Measurements from ENCODE around the gene CALD1.

The CALD1 gene

GRCh38 chr7:134799377-134799776 lies 19.9 kb downstream of the CALD1 start:
- no peak overlapping the region for H3K9ac ChIP-seq
- H3K27me3 ChIP-seq, result no peaks in the 10 kb centered on the region
- H3K27ac ChIP-seq, result no peak overlapping the region
- H4K20me1 ChIP-seq, result no peaks in the 10 kb centered on the region
- peak overlapping the region in 7 of 11 experiments; percentile 19 to 38 (median 29); a peak in 9 of 22 replicates for H3K4me2 ChIP-seq
- no peak for TF ChIP-seq Cebpa-rat (IDR thresholded peaks at IDR 0.05)
- H3K4me1 ChIP-seq, result peaks cover 0 to 35% (median 17%) of the 10 kb centered on the region in 10 experiments; a peak in 15 of 20 replicates
- peaks cover 14 to 81% (median 60%) of the 10 kb centered on the region in 11 experiments for H3K9me3 ChIP-seq (replicated peaks in 1 of 11)
- no peak overlapping the region for H3K4me3 ChIP-seq
- peaks cover under 1 to 81% (median 48%) of the 10 kb centered on the region in 11 experiments; a peak in 16 of 22 replicates for H3K36me3 ChIP-seq

DNA sequence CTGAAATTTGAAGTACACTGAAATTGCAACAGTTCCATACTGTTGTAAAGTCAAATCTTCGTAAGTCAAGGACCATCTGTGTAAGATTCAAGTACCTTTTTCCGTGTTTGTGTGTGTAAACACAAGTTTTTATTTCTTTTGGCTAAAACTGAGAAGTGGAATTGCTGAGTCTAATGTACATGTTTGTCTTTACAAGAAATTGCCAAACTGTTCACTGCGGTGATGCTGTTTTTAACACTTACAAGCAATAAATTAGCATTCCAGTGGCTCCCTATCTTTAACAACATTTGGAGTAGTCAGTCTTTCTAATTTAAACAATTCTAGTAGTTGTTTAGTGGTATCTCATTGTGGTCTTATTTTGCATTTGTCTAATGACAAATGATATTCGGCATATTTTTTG lies 23.3 kb downstream of the CALD1 start:
- Histone ChIP-seq H3K9me3 (replicated peaks in 1 of 11) (peaks cover 4 to 76% (median 60%) of the 10 kb centered on the region in 11 experiments; a peak in 19 of 22 replicates), H3K4me1 (peaks cover 0 to 26% (median 13%) of the 10 kb centered on the region in 10 experiments; a peak in 15 of 20 replicates), H3K9ac (no peak overlapping the region), H3K4me2 (no peak overlapping the region), H3K4me3 (no peak overlapping the region; a peak in 1 of 20 replicates), H4K20me1 (no peaks in the 10 kb centered on the region), H3K27ac (no peak overlapping the region), H3K27me3 (no peaks in the 10 kb centered on the region), H3K36me3 (peaks cover 0 to 82% (median 29%) of the 10 kb centered on the region in 11 experiments; a peak in 13 of 22 replicates)
- no peak for TF ChIP-seq Cebpa-rat (IDR thresholded peaks at IDR 0.05)

GRCh38 chr7:134804351-134804750 lies 24.9 kb downstream of the CALD1 start:
- Histone ChIP-seq H3K4me1 (peaks cover 0 to 11% (median 3%) of the 10 kb centered on the region in 10 experiments; a peak in 15 of 20 replicates), H3K9ac (no peak overlapping the region), H3K9me3 (replicated peaks in 1 of 11) (peaks cover 4 to 67% (median 58%) of the 10 kb centered on the region in 11 experiments; a peak in 19 of 22 replicates), H3K27me3 (no peaks in the 10 kb centered on the region), H4K20me1 (no peaks in the 10 kb centered on the region), H3K4me2 (0 out of 22 replicates have a peak overlapping the region, but pooled peaks of 1 of the 11 experiments have one; percentile 18), H3K36me3 (peaks cover 0 to 79% (median 25%) of the 10 kb centered on the region in 11 experiments; a peak in 13 of 22 replicates), H3K4me3 (no peak overlapping the region), H3K27ac (no peak overlapping the region)
- no peak for TF ChIP-seq Cebpa-rat (IDR thresholded peaks at IDR 0.05)

DNA sequence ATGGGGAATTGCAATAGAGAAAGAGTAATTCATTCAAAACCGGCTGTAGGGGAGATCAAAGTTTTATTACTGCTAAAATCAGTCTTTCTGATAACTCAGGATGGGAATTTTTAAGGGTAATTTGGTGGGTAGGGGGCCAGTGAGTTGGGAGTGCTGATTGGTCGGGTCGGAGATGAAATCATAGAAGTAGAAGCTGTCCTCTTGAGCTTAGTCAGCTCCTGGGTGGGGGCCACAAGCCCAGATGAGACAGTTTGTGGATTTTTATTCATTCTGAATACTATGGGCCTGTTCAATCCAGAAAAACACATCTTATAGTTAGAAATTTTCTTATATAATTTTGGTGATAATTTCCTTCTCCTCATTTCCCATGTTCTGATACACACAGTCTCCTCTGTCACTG lies 25.4 kb downstream of the CALD1 start:
- no peak for TF ChIP-seq Cebpa-rat (IDR thresholded peaks at IDR 0.05)
- Histone ChIP-seq H3K36me3 (peaks cover 0 to 74% (median 25%) of the 10 kb centered on the region in 11 experiments; a peak in 13 of 22 replicates), H3K9ac (no peak overlapping the region), H3K27ac (no peak overlapping the region), H3K4me2 (no peak overlapping the region), H3K27me3 (no peaks in the 10 kb centered on the region), H3K9me3 (replicated peaks in 1 of 11) (peaks cover 4 to 62% (median 55%) of the 10 kb centered on the region in 11 experiments; a peak in 19 of 22 replicates), H3K4me1 (peaks cover 0 to 7% (median 0%) of the 10 kb centered on the region in 10 experiments; a peak in 3 of 20 replicates), H3K4me3 (no peak overlapping the region), H4K20me1 (no peaks in the 10 kb centered on the region)

DNA sequence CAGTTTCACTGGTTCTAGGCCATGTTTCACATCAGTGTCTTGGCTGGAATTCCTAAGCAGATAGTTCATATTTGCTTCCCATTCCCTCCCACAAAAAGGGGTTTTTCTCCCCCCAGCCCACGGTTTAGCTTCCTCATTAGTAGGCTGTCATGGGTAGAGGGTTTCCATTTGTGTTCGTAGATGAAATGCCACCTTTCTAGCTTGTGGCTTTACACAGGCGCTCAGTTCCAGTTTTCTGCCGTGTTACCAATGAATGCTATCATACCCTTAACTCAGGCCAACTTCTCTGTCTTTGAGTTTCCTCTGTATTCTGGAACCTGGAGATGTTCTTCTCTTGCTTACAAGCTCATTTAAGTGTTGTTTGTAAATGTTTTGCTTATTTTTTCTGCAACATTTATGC lies 26.8 kb downstream of the CALD1 start:
- Histone ChIP-seq H3K4me1 (peaks cover 0 to 7% (median 0%) of the 10 kb centered on the region in 10 experiments; a peak in 2 of 20 replicates), H3K27ac (no peak overlapping the region), H3K4me2 (no peak overlapping the region)

GRCh38 chr7:134809616-134810015 lies 30.2 kb downstream of the CALD1 start:
- H3K27me3 ChIP-seq, result no peaks in the 10 kb centered on the region
- TF ChIP-seq Cebpa-rat (IDR thresholded peaks at IDR 0.05), result no peak
- H3K36me3 ChIP-seq, result peaks cover 0 to 85% (median 24%) of the 10 kb centered on the region in 11 experiments; a peak in 13 of 22 replicates
- H3K27ac ChIP-seq, result no peak overlapping the region
- peaks cover 0 to 14% (median under 1%) of the 10 kb centered on the region in 10 experiments; a peak in 4 of 20 replicates for H3K4me1 ChIP-seq
- H3K4me3 ChIP-seq, result no peak overlapping the region
- no peak overlapping the region for H3K9ac ChIP-seq
- H4K20me1 ChIP-seq, result no peaks in the 10 kb centered on the region
- H3K9me3 ChIP-seq (replicated peaks in 1 of 11), result peaks cover 4 to 56% (median 26%) of the 10 kb centered on the region in 11 experiments; a peak in 18 of 22 replicates
- H3K4me2 ChIP-seq, result no peak overlapping the region

More for the DNA sequence above, 26.8 kb downstream of the CALD1 start:
- Histone ChIP-seq H4K20me1 (no peaks in the 10 kb centered on the region), H3K36me3 (peaks cover 0 to 84% (median 34%) of the 10 kb centered on the region in 11 experiments; a peak in 14 of 22 replicates), H3K27me3 (no peaks in the 10 kb centered on the region), H3K9ac (no peak overlapping the region), H3K4me3 (no peak overlapping the region), H3K9me3 (replicated peaks in 1 of 11) (peaks cover 4 to 75% (median 54%) of the 10 kb centered on the region in 11 experiments; a peak in 19 of 22 replicates)
- no peak for TF ChIP-seq Cebpa-rat (IDR thresholded peaks at IDR 0.05)

GRCh38 chr7:134811765-134812164 lies 32.3 kb downstream of the CALD1 start:
- H3K9ac ChIP-seq, result no peak overlapping the region
- H3K36me3 ChIP-seq, result peaks cover 0 to 76% (median 20%) of the 10 kb centered on the region in 11 experiments; a peak in 13 of 22 replicates
- H3K4me3 ChIP-seq, result no peak overlapping the region
- no peaks in the 10 kb centered on the region for H4K20me1 ChIP-seq
- no peaks in the 10 kb centered on the region for H3K27me3 ChIP-seq
- H3K4me2 ChIP-seq, result peak overlapping the region in 2 of 11 experiments; percentile 4 to 30; a peak in 1 of 22 replicates
- H3K4me1 ChIP-seq, result peaks cover 0 to 14% (median 0%) of the 10 kb centered on the region in 10 experiments; a peak in 4 of 20 replicates
- no peak for TF ChIP-seq Cebpa-rat (IDR thresholded peaks at IDR 0.05)
- no peak overlapping the region for H3K27ac ChIP-seq
- peaks cover 0 to 44% (median 14%) of the 10 kb centered on the region in 11 experiments; a peak in 14 of 22 replicates for H3K9me3 ChIP-seq (replicated peaks in 1 of 11)

- Histone ChIP-seq H3K9ac (no peak overlapping the region), H3K27me3 (no peaks in the 10 kb centered on the region), H3K4me1 (peaks cover 0 to 14% (median 0%) of the 10 kb centered on the region in 10 experiments; a peak in 4 of 20 replicates), H3K4me2 (0 out of 22 replicates have a peak overlapping the region, but pooled peaks of 1 of the 11 experiments have one; percentile 16), H3K27ac (no peak overlapping the region), H3K9me3 (replicated peaks in 1 of 11) (peaks cover 0 to 40% (median 10%) of the 10 kb centered on the region in 11 experiments; a peak in 12 of 22 replicates), H3K36me3 (peaks cover 0 to 71% (median 19%) of the 10 kb centered on the region in 11 experiments; a peak in 14 of 22 replicates), H3K4me3 (no peak overlapping the region), H4K20me1 (no peaks in the 10 kb centered on the region)
- no peak for TF ChIP-seq Cebpa-rat (IDR thresholded peaks at IDR 0.05)
Observed at GRCh38 chr7:134813663-134814396, 34.4 kb downstream of the CALD1 start.

All from BLaER1 treated with 17β-estradiol and CSF1 and Interleukin-3, amounts not matched to agents 10 nM and 100 nM (cell line).